ENCODE data around the gene RNF166. TPM values are rescaled to one million over a fixed set of nuclear protein-coding genes. Genes with fewer than 3 reads are reported as not detected.

RNF166 gene
- total and polyA plus RNA-seq, 2 of the 13 experiments (the other 11 are each of a cell fraction or from before 2014, with no cell fraction given) = 21.4 to 23.0 TPM

DNA sequence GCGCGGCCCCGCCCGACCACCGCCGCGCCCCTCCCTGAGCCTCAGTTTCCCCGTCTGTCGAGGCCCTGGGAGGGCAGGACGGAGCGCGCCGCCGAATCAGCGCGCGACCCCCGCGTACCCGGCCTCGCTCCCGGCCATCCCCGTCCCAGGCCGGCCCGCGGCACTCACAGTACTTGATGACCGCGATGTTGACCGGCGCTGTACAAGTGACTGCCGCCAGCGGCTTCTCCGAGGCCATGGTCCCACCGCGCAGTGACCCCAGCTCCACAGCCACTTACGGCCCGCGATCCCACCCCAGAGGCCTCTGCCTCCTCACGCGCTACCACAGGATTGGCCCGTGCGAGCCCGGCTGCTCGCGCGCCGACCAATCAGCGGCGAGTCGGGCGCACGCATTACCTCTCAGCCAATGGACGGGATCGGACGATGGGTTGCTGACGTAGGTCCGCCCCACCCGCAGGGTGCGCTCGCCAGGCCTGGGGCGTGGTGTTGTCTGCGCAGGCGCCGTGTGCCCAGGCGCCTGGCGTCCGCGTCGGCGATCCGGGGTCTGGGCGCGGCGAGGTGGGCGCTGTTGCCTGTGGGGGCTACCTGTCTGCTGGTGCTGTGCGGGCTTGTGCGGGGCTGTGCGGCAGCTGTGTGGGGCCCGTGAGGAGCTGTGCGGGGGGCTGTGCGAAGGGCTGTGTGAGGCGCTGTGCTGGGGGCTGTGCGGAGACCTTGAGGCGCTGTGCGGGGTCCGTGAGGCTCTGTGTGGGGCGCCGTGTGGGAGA is 43.2 kb downstream of the RNF166 start, which contains the start of gene MVD:
TSS of gene MVD (minus strand) at position 249 of the 764 bp plus-strand sequence. CDS start at position 238, 11 bp downstream.
- peaks cover 44% of the 10 kb centered on the region for H3K4me1 ChIP-seq (ENCODE audit: insufficient read depth, low read length)
- no peaks in the 10 kb centered on the region for H3K9me3 ChIP-seq (ENCODE audit: low read length)
- peaks cover 37% of the 10 kb centered on the region for H4K20me1 ChIP-seq (ENCODE audit: insufficient read depth, low read length)
- DNase-seq (ENCODE audit: low spot score) (peak; percentile 98), FAIRE-seq (peak; percentile 99), ATAC-seq (peak; percentile 97)
- no TSS peak for BruUV-seq (replicated peaks)
- peaks cover 75% of the 10 kb centered on the region for H3K79me2 ChIP-seq (ENCODE audit: insufficient read depth, low read length)
- peak within 1 kb of the TSS; percentile 96 for H3K9ac ChIP-seq (ENCODE audit: insufficient read depth, low read depth, low read length)
- H3K27me3 ChIP-seq (ENCODE audit: control insufficient read depth in 1 of 2, insufficient read depth in 2 of 2, low read length in 2 of 2) = no peaks in the 10 kb centered on the region
- H3K36me3 ChIP-seq (replicated peaks in 1 of 2; ENCODE audit: control insufficient read depth in 1 of 2, insufficient read depth in 2 of 2, low read length in 2 of 2) = peaks cover 4 to 22% of the 10 kb centered on the region in 2 experiments
- ChIA-PET CTCF (ENCODE audit: low intra/inter-chr PET ratio, low total read pairs) (no interaction called here), POLR2A (interaction anchor here (0.8 to 2.6 kb wide), 13 partner anchors 9 to 121 kb away, joined by 3 to 51 read pairs (median 4); partner anchors contain the start of genes CYBA and ZC3H18)
- H3K4me3 ChIP-seq (replicated peaks in 1 of 3; ENCODE audit: insufficient read depth in 1 of 3, low read depth in 2 of 3, low read length in 3 of 3) = peak within 1 kb of the TSS; percentile 81 to 95 (median 91)
- peak within 1 kb of the TSS; percentile 82 for H3K4me2 ChIP-seq (ENCODE audit: low read depth, low read length)
- peak within 1 kb of the TSS; percentile 78 for H3K27ac ChIP-seq (ENCODE audit: extremely low read length, insufficient read depth, low read length)
- no peak within 1 kb of the TSS for H2AFZ ChIP-seq (ENCODE audit: low read length)
- in situ Hi-C loops (cut with HindIII; ENCODE audit: extremely low pct_ligation_motif_present, low pct_unique_long_range_greater_than_20kb) = no loop called here
- intact Hi-C loops (cut with micrococcal nuclease; ENCODE audit: unreplicated experiment) = loop anchor here (2.0 kb wide), 1 partner anchor 38 kb away; no protein-coding TSS in a partner anchor
- 2% methylated on average over 22 of the region's 88 CpGs for WGBS (ENCODE audit: low lambda C conversion rate)
- TF ChIP-seq SOX5 (CRISPR knock-in tag; IDR thresholded peaks at IDR 0.05; ENCODE audit: borderline replicate concordance) (no peak; the same call in 1 of the 2 replicates), MIXL1 (CRISPR knock-in tag; IDR thresholded peaks at IDR 0.05) (peak; percentile 7; the same call in 1 of the 2 replicates), MED8 (CRISPR knock-in tag; IDR thresholded peaks at IDR 0.05; ENCODE audit: insufficient replicate concordance) (peak; percentile 86), ZNF552 (CRISPR knock-in tag; IDR thresholded peaks at IDR 0.05; ENCODE audit: borderline replicate concordance) (peak; percentile 81), THYN1 (CRISPR knock-in tag; IDR thresholded peaks at IDR 0.05; ENCODE audit: borderline replicate concordance, low read depth) (no peak), ZNF510 (CRISPR knock-in tag; IDR thresholded peaks at IDR 0.05; ENCODE audit: low read depth) (peak; percentile 57; the same call in 1 of the 2 replicates), PHF20 (CRISPR knock-in tag; IDR thresholded peaks at IDR 0.05) (peak; percentile 61; the same call in 1 of the 2 replicates), HMGA1 (CRISPR knock-in tag; conservative IDR thresholded peaks at IDR 0.05) (no peak), HNRNPL (IDR thresholded peaks at IDR 0.05; ENCODE audit: low read depth, low read length) (0 out of 2 replicates have a peak, but pooled peaks have one; percentile 26), ZNF260 (CRISPR knock-in tag; IDR thresholded peaks at IDR 0.05; ENCODE audit: borderline replicate concordance, low read depth) (no peak), TMF1 (CRISPR knock-in tag; IDR thresholded peaks at IDR 0.05; ENCODE audit: low read depth) (peak; percentile 86), SMYD3 (CRISPR knock-in tag; IDR thresholded peaks at IDR 0.05) (peak; percentile 70; the same call in 1 of the 2 replicates), RBFOX2 (IDR thresholded peaks at IDR 0.05; ENCODE audit: low read depth, low read length) (peak; percentile 97), EHMT2 (IDR thresholded peaks at IDR 0.05; ENCODE audit: borderline replicate concordance, low read depth, low read length) (no peak), ZNF775 (CRISPR knock-in tag; IDR thresholded peaks at IDR 0.05; ENCODE audit: borderline replicate concordance) (no peak), MAFG (CRISPR knock-in tag; IDR thresholded peaks at IDR 0.05) (no peak)
- TF ChIP-seq, protein P1, sequence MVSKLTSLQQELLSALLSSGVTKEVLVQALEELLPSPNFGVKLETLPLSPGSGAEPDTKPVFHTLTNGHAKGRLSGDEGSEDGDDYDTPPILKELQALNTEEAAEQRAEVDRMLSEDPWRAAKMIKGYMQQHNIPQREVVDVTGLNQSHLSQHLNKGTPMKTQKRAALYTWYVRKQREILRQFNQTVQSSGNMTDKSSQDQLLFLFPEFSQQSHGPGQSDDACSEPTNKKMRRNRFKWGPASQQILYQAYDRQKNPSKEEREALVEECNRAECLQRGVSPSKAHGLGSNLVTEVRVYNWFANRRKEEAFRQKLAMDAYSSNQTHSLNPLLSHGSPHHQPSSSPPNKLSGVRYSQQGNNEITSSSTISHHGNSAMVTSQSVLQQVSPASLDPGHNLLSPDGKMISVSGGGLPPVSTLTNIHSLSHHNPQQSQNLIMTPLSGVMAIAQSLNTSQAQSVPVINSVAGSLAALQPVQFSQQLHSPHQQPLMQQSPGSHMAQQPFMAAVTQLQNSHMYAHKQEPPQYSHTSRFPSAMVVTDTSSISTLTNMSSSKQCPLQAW (CRISPR knock-in tag; IDR thresholded peaks at IDR 0.05) = peak; percentile 83
- TF ChIP-seq, protein P2, sequence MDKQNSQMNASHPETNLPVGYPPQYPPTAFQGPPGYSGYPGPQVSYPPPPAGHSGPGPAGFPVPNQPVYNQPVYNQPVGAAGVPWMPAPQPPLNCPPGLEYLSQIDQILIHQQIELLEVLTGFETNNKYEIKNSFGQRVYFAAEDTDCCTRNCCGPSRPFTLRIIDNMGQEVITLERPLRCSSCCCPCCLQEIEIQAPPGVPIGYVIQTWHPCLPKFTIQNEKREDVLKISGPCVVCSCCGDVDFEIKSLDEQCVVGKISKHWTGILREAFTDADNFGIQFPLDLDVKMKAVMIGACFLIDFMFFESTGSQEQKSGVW (CRISPR knock-in tag; IDR thresholded peaks at IDR 0.05; ENCODE audit: borderline replicate concordance) = peak; percentile 52; the same call in 1 of the 2 replicates
- TF ChIP-seq, protein P3, sequence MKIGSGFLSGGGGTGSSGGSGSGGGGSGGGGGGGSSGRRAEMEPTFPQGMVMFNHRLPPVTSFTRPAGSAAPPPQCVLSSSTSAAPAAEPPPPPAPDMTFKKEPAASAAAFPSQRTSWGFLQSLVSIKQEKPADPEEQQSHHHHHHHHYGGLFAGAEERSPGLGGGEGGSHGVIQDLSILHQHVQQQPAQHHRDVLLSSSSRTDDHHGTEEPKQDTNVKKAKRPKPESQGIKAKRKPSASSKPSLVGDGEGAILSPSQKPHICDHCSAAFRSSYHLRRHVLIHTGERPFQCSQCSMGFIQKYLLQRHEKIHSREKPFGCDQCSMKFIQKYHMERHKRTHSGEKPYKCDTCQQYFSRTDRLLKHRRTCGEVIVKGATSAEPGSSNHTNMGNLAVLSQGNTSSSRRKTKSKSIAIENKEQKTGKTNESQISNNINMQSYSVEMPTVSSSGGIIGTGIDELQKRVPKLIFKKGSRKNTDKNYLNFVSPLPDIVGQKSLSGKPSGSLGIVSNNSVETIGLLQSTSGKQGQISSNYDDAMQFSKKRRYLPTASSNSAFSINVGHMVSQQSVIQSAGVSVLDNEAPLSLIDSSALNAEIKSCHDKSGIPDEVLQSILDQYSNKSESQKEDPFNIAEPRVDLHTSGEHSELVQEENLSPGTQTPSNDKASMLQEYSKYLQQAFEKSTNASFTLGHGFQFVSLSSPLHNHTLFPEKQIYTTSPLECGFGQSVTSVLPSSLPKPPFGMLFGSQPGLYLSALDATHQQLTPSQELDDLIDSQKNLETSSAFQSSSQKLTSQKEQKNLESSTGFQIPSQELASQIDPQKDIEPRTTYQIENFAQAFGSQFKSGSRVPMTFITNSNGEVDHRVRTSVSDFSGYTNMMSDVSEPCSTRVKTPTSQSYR (CRISPR knock-in tag; IDR thresholded peaks at IDR 0.05; ENCODE audit: borderline replicate concordance) = no peak; the same call in 1 of the 2 replicates
